Caco-2 (cell line): ENCODE data around the gene ENPP7. TPM values are rescaled to one million over a fixed set of nuclear protein-coding genes. Genes with fewer than 3 reads are reported as not detected.

Experiments
- BruUV-seq: library from RNA; stranded (reverse); fragments of 400-500 nt; replicated peaks from 2 replicates; lab custom pipeline; 2021; lab: Mats Ljungman, UMichigan
- CTCF ChIA-PET: fragments of 300-600 bp; sonication (Branson Sonifier 250); formaldehyde crosslinking; loops from one replicate; lab custom pipeline; 2022; ENCODE audit warnings: antibody characterized with exemption; lab: Charles Lee
- POLR2A ChIA-PET: fragments of 300-600 bp; sonication (Branson Sonifier 250); formaldehyde crosslinking; loops from one replicate; lab custom pipeline; 2022; ENCODE audit warnings: antibody characterized with exemption; lab: Charles Lee
- DNase-seq, 2 experiments: peaks; one replicate each; pipeline versions ENCODE4 v3.0.0 to v3.0.0-alpha.2; 2020 to 2022
- H3K27me3 ChIP-seq: replicated peaks from 2 replicates; pipeline ENCODE4 v1.6.0; 2011; ENCODE audit warnings: low read length; ENCODE audit not compliant: control insufficient read depth, insufficient read depth
- H3K36me3 ChIP-seq: 2 replicates; pipeline ENCODE4 v1.5.1; 2011; ENCODE audit warnings: low read length; ENCODE audit not compliant: control insufficient read depth, insufficient read depth
- H3K4me1 ChIP-seq: fragments of 250-450 bp; sonication (Bioruptor Pico); 2 replicates; pipeline ENCODE4 v1.5.1; 2020; ENCODE audit warnings: mild to moderate bottlenecking
- H3K4me3 ChIP-seq: 2 replicates; pipeline ENCODE4 v1.5.1; 2011; ENCODE audit warnings: low read depth, mild to moderate bottlenecking, control low read depth, low read length
- H3K9me3 ChIP-seq: fragments of 250-450 bp; sonication (Bioruptor Pico); 2 replicates; pipeline ENCODE4 v1.5.1; 2020; ENCODE audit warnings: mild to moderate bottlenecking, moderate library complexity
- H3K27ac Mint-ChIP-seq: one replicate; pipeline ENCODE4 v1.8.0; 2022; ENCODE audit warnings: mixed read lengths; ENCODE audit not compliant: unreplicated experiment
- H3K27me3 Mint-ChIP-seq: one replicate; pipeline ENCODE4 v1.8.0; 2022; ENCODE audit warnings: mixed read lengths; ENCODE audit not compliant: insufficient read depth, unreplicated experiment
- H3K36me3 Mint-ChIP-seq: one replicate; pipeline ENCODE4 v1.8.0; 2022; ENCODE audit warnings: mild to moderate bottlenecking, mixed read lengths; ENCODE audit not compliant: insufficient read depth, unreplicated experiment
- H3K4me1 Mint-ChIP-seq: one replicate; pipeline ENCODE4 v1.8.0; 2022; ENCODE audit warnings: low read depth, mixed read lengths; ENCODE audit not compliant: unreplicated experiment
- H3K4me3 Mint-ChIP-seq: one replicate; pipeline ENCODE4 v1.8.0; 2022; ENCODE audit warnings: mild to moderate bottlenecking, moderate library complexity, mixed read lengths; ENCODE audit not compliant: unreplicated experiment
- H3K9me3 Mint-ChIP-seq: one replicate; pipeline ENCODE4 v1.8.0; 2022; ENCODE audit warnings: mixed read lengths; ENCODE audit not compliant: unreplicated experiment
- CTCF ChIP-seq, 2 experiments: fragments of 200-600 bp in 1 of 2; IDR thresholded peaks; 1 replicate in 1 of 2; 2 replicates in 1 of 2; pipeline versions ENCODE4 v1.5.1 to v1.8.0; 2011 to 2022; ENCODE audit warnings: antibody characterized with exemption in 1 of 2, control low read depth in 1 of 2, inconsistent platforms in 1 of 2, low read depth in 1 of 2, low read length in 1 of 2, mild to moderate bottlenecking in 1 of 2, moderate library complexity in 1 of 2; ENCODE audit not compliant: insufficient read depth in 1 of 2, severe bottlenecking in 1 of 2, unreplicated experiment in 1 of 2
- intact Hi-C: fragments of 100-400 bp; cut with micrococcal nuclease; formaldehyde crosslinking; loops from one replicate; pipeline ENCODE4 v1.10.0; 2022; ENCODE audit not compliant: unreplicated experiment
- total RNA-seq: library from RNA; stranded (reverse); gene quantifications from 2 replicates; pipeline ENCODE4 v1.2.3, GENCODE V29; 2022

ENPP7 gene
- total RNA-seq, 1 experiment from 2014 or later, result 0.34 TPM

- no peak for TF ChIP-seq CTCF (IDR thresholded peaks at IDR 0.05; ENCODE audit: insufficient read depth in 1 of 2, low read depth in 1 of 2, low read length in 1 of 2, severe bottlenecking in 1 of 2, unreplicated experiment in 1 of 2)
- H3K36me3 ChIP-seq, result no peaks in the 10 kb centered on the region
- CTCF ChIA-PET, result no interaction called here
- no peak overlapping the region for H3K27ac Mint-ChIP-seq
- H3K4me3 Mint-ChIP-seq, result no peak overlapping the region
- H3K27me3 ChIP-seq, result no peaks in the 10 kb centered on the region
- no peaks in the 10 kb centered on the region for H3K27me3 Mint-ChIP-seq
- H3K9me3 ChIP-seq, result no peaks in the 10 kb centered on the region
- POLR2A ChIA-PET, result no interaction called here
- no peak overlapping the region for H3K4me3 ChIP-seq
- H3K9me3 Mint-ChIP-seq, result no peaks in the 10 kb centered on the region
- BruUV-seq, result no TSS peak
- intact Hi-C loops, result no loop called here
- H3K36me3 Mint-ChIP-seq, result no peaks in the 10 kb centered on the region
- H3K4me1 ChIP-seq, result peaks cover 20% of the 10 kb centered on the region
- no peak for DNase-seq
- H3K4me1 Mint-ChIP-seq, result no peaks in the 10 kb centered on the region
Observed at GRCh38 chr17:79749156-79749815, 18.5 kb downstream of the ENPP7 start.

- Histone ChIP-seq H3K9me3 (no peaks in the 10 kb centered on the region), H3K27me3 (no peaks in the 10 kb centered on the region), H3K4me1 (peaks cover 20% of the 10 kb centered on the region), H3K36me3 (no peaks in the 10 kb centered on the region), H3K4me3 (no peak overlapping the region)
- no peak overlapping the region for H3K27ac Mint-ChIP-seq
- H3K27me3 Mint-ChIP-seq, result no peaks in the 10 kb centered on the region
- no peaks in the 10 kb centered on the region for H3K9me3 Mint-ChIP-seq
- no peak for DNase-seq
- no peak for TF ChIP-seq CTCF (IDR thresholded peaks at IDR 0.05; ENCODE audit: insufficient read depth in 1 of 2, low read depth in 1 of 2, low read length in 1 of 2, severe bottlenecking in 1 of 2, unreplicated experiment in 1 of 2)
- ChIA-PET POLR2A (no interaction called here), CTCF (no interaction called here)
- H3K36me3 Mint-ChIP-seq, result no peaks in the 10 kb centered on the region
- no peaks in the 10 kb centered on the region for H3K4me1 Mint-ChIP-seq
- intact Hi-C loops, result no loop called here
- BruUV-seq, result no TSS peak
- no peak overlapping the region for H3K4me3 Mint-ChIP-seq
Observed at GRCh38 chr17:79749958-79750357, 19.2 kb downstream of the ENPP7 start.

GRCh38 chr17:79750650-79751545 is 20.2 kb downstream of the ENPP7 start:
- H3K27ac Mint-ChIP-seq, result no peak overlapping the region
- ChIA-PET CTCF (no interaction called here), POLR2A (interaction anchor here (0.9 kb wide), 1 partner anchor 46 kb away, joined by 4 read pairs; the partner anchor contains the start of gene CBX8)
- no peaks in the 10 kb centered on the region for H3K4me1 Mint-ChIP-seq
- no peak for TF ChIP-seq CTCF (IDR thresholded peaks at IDR 0.05; ENCODE audit: insufficient read depth in 1 of 2, low read depth in 1 of 2, low read length in 1 of 2, severe bottlenecking in 1 of 2, unreplicated experiment in 1 of 2)
- H3K27me3 Mint-ChIP-seq, result no peaks in the 10 kb centered on the region
- no TSS peak for BruUV-seq
- Histone ChIP-seq H3K27me3 (no peaks in the 10 kb centered on the region), H3K4me1 (peaks cover 10% of the 10 kb centered on the region), H3K36me3 (no peaks in the 10 kb centered on the region), H3K9me3 (no peaks in the 10 kb centered on the region), H3K4me3 (no peak overlapping the region)
- intact Hi-C loops, result no loop called here
- no peak overlapping the region for H3K4me3 Mint-ChIP-seq
- DNase-seq, result no peak
- no peaks in the 10 kb centered on the region for H3K9me3 Mint-ChIP-seq
- no peaks in the 10 kb centered on the region for H3K36me3 Mint-ChIP-seq
